GM21390 (cell line): ENCODE results near the gene EXOC4.
"Not testable (repeated sequence)": the region's sequence is repeated elsewhere in the genome, so short reads cannot be mapped to it uniquely, and the experiment has no call there.

Source experiments
- ATAC-seq: cut with Tn5 transposase; IDR thresholded peaks from one replicate; pipeline ENCODE4 v1.9.1; 2021; ENCODE audit not compliant: unreplicated experiment

The EXOC4 gene

DNA sequence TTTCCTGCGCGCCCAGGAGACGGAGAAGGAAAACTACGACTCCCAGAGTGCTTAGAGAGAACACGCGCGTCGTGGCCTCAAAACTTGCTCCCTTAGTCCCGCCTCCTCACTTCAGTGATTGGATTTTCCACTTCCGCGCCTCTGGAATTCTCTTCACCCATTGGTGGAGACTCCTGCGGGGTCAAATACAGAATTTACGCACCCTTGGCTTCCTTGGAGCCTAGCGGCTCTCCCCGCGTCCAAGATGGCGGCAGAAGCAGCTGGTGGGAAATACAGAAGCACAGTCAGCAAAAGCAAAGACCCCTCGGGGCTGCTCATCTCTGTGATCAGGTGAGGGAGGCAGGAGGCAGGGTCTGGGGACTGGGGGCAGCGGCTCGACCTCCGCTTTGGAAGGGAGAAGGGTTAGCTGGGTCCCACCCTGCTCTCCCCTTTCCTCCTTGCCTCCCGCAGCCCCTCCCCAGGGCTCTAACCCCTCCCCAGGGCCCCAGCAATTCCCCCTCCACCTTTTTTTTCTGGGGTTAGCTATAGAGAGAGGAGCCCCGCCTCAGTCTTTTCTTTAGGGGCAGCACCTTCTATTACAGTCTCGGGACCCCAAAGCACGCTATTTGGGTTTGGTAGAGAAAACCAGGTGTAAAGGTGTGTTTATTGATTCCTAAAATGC is at the start of gene EXOC4:
Gene EXOC4 (plus strand): TSS at position 221 of the 661 bp plus-strand sequence.
- peak; percentile 98 for ATAC-seq

GRCh38 chr7:133203490-133203889 is 49.4 kb upstream of the EXOC4 start:
- ATAC-seq, result no peak

DNA sequence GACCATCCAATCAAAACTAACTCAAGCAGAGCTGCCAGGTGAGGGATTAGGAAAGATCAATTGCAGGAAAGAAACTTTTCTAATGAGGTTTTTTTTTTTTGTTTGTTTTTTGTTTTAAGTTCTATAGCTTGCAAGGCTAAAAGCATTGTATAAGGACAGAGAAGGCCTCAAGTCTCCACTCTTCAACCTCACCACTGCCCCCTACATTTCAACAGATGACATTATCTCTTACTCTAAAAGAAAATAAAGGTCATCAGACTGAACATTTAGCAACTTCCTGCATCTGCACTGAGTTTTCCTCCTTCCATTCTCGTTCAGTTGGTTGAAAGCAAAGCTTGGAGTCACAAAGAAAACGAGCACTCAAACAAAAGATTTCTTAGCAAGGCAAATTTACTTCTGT is 45.2 kb upstream of the EXOC4 start:
- no peak for ATAC-seq

DNA sequence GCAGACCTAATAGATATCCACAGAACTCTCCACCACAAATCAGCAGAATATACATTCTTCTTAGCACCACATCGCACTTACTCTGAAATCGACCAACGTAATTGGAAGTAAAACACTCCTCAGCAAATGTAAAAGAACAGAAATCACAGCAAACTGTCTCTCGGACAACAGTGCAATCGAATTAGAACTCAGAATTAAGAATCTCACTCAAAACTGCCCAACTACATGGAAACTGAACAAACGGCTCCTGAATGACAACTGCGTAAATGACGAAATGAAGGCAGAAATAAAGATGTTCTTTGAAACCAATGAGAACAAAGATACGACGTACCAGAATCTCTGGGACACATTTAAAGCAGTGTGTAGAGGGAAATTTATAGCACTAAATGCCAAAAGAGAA is 42.1 kb upstream of the EXOC4 start:
- ATAC-seq, result not testable (repeated sequence)

GRCh38 chr7:133213772-133214171 is 39.1 kb upstream of the EXOC4 start:
- not testable (repeated sequence) for ATAC-seq

GRCh38 chr7:133217773-133218172 is 35.1 kb upstream of the EXOC4 start:
- no peak for ATAC-seq

DNA sequence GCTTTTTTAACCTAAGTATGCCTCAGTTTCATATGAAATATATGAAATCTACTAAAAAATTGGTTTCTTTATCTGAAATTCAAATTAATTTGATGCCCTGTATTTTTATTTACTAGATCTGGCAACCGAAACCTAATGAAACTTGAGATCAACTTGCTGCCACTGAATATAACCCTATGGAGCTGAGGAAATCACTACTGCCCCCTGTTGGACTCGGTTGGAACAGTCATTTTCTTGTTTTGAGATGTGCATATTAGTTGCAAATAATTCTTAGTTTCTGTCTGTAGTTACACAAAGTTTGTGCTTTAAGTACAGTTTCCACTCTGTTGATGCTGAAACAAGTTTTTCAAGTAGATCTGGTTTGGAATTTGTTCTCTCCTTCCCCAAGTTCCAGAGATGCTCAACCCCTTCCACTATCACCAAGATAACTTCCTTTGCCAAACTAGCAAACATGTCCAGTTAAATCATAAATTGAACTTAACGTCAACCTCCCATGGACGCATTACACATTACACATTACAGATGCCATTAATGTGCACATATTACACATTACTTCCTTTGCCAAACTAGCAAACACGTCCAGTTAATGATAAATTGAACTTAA is 22.2 kb upstream of the EXOC4 start:
- no peak for ATAC-seq

GRCh38 chr7:133233142-133233541 is 19.7 kb upstream of the EXOC4 start:
- ATAC-seq, result no peak

- ATAC-seq, result no peak
Measured at GRCh38 chr7:133234961-133235875, 17.7 kb upstream of the EXOC4 start.

- no peak for ATAC-seq
Measured at GRCh38 chr7:133237545-133237944, 15.3 kb upstream of the EXOC4 start.

DNA sequence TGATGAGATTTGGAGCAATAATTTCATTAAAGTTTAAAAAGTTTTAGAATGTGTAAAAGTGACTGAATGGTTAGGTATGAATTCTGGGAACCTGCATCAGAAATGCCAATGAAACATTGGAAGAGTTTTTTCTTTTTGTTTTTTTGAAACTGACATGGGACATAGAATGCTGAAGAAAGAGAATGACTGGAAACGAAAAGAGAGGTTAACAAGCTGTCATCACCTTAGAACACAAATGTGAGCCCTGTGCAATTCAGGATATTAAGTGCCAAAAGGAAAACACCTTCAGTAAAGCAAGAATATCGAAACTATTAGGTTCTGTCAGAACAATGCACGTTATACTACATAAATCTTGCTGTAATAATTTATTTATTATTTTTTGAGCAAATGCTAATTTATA is 12.6 kb upstream of the EXOC4 start:
- no peak for ATAC-seq

- no peak for ATAC-seq
Measured at GRCh38 chr7:133246558-133246957, 6.3 kb upstream of the EXOC4 start.

DNA sequence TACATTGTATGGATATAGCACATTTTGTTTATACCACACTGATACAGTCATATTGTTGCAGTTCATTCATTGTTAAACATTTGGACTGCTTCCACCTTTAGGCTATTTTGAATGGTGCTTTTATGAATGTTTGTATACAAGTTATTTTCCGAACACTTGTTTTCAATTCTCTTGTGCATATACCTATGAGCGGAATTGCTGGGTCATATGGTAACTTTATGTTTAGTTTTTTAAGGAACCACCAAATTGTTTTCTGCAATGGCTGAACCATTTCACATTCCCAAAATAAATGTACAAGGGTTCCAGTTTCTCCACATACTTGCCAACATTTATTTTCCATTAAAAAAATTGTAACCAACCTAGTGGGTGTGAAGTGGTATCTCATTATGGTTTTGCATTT is 4.0 kb upstream of the EXOC4 start:
- ATAC-seq, result no peak

GRCh38 chr7:133252506-133252857 is 396 bp upstream of the EXOC4 start:
- no peak for ATAC-seq

GRCh38 chr7:133253519-133253875 is 619 bp downstream of the EXOC4 start:
- no peak for ATAC-seq

DNA sequence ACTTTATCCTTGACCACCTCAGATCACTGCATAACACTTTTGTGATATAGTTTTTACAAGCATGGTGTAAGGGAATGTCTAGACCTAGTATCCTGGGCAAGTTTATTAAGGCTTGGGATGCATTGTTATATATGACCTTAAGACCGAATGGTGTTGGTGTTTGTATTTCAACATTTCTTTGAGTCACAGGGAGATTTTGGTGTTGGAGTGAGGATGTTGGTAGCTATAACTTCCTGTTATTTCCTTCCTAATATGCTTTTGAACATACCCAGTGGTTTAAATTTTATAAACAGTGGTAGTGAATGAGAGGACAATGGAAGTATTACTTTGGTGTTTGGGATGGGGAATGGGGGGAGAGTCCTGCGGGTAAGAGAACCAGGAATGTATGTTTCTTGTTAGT is 2.6 kb downstream of the EXOC4 start:
- no peak for ATAC-seq

- no peak for ATAC-seq
Measured at GRCh38 chr7:133258174-133258573, 5.3 kb downstream of the EXOC4 start.

DNA sequence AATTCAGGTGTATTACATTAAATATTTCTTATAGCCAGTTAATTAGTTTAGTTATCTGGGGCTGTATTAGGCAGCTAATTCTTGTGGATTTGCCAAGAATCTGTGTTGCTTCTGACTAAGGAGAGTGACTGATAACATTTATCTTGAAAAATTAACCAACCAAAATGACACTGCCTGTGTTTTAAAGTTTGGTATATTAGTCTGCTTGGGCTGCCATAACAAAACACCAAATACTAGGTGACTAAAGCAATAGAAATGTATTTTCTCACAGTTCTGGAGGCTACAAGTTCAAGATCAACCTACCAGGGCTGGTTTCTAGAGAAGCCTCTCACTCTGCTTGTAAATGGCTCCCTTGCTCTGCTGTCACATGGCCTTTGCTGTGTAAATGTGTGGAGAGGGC is 12.9 kb downstream of the EXOC4 start:
- ATAC-seq, result no peak

GRCh38 chr7:133268355-133268754 is 15.5 kb downstream of the EXOC4 start:
- ATAC-seq, result no peak

DNA sequence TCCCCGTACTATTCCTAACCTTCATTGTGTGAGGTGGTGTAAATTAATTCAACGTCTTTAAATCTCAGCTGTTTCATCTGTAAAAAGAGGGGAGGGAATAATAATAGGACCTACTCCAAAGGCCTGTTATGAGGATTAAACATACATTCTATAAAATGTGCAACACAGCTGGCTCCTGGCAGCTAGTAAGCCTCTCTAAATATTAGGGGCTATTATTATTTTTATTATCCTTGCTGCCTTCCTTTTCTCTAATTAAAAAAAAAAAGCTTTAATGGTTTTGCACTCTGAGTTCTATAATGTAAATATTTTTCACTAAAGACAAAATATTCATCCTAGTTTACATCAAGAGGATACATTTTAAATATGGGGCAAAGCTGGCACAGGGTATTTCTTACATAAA is 19.5 kb downstream of the EXOC4 start:
- ATAC-seq, result no peak

DNA sequence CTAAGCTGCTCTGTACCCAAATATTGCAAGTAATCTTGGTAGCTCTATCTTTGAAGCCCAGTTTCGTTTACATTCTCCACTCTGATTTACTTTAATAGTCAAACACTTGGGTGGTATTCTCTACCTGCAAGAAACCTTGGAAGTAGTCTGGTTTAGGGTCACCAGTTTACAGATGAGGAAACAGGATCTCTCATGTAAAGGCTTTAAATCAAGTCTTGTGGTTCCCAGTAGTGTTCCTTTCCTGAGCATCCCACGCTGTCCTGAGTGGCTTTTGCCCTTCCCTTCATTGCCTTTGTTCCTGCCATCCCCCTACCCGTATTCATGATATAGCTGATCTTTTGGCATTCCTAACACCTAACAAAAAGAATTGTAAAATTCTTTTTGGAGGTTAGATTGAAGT is 20.3 kb downstream of the EXOC4 start:
- no peak for ATAC-seq

GRCh38 chr7:133274265-133274664 is 21.4 kb downstream of the EXOC4 start:
- ATAC-seq, result no peak
